ENCODE measurements around the gene GPR37L1. TPM values are rescaled to one million over a fixed set of nuclear protein-coding genes. Genes with fewer than 3 reads are reported as not detected.

Gene GPR37L1
- total and polyA plus RNA-seq, 7 experiments from 2014 or later, result 0.02 to 0.09 TPM; not detected in 5

- H3K27me3 Mint-ChIP-seq, result no peaks in the 10 kb centered on the region
- H3K4me3 ChIP-seq (ENCODE audit: low read length), result no peak overlapping the region
- H3K36me3 Mint-ChIP-seq, result no peaks in the 10 kb centered on the region
- H3K9me3 ChIP-seq (ENCODE audit: control insufficient read depth in 2 of 3, low read length in 3 of 3), result no peaks in the 10 kb centered on the region
- intact Hi-C loops (cut with micrococcal nuclease), result no loop called here
- no peaks in the 10 kb centered on the region for H3K4me1 ChIP-seq (ENCODE audit: control insufficient read depth in 2 of 2, insufficient read depth in 2 of 2, low read length in 2 of 2)
- H3K36me3 ChIP-seq (ENCODE audit: control insufficient read depth in 2 of 3, insufficient read depth in 3 of 3, low read length in 3 of 3), result no peaks in the 10 kb centered on the region
- H3K27ac Mint-ChIP-seq, result no peak overlapping the region
- ChIA-PET POLR2A (no interaction called here), CTCF (no interaction called here)
- H3K4me3 Mint-ChIP-seq, result no peak overlapping the region
- H3K9me3 Mint-ChIP-seq, result no peaks in the 10 kb centered on the region
- no peak for DNase-seq
- ATAC-seq, result no peak
- no peaks in the 10 kb centered on the region for H3K4me1 Mint-ChIP-seq
- no peak overlapping the region for H3K27ac ChIP-seq (ENCODE audit: low read depth, low read length)
- no peaks in the 10 kb centered on the region for H3K27me3 ChIP-seq (ENCODE audit: control insufficient read depth in 2 of 2, insufficient read depth in 2 of 2, low read length in 2 of 2)
Measured at GRCh38 chr1:202081992-202082391, 40.7 kb upstream of the GPR37L1 start.

GRCh38 chr1:202084791-202085681, 37.7 kb upstream of the GPR37L1 start:
- POLR2A ChIA-PET, result no interaction called here
- DNase-seq (no peak), ATAC-seq (no peak)
- Histone ChIP-seq H3K9me3 (ENCODE audit: control insufficient read depth in 2 of 3, low read length in 3 of 3) (no peaks in the 10 kb centered on the region), H3K4me1 (ENCODE audit: control insufficient read depth in 2 of 2, insufficient read depth in 2 of 2, low read length in 2 of 2) (no peaks in the 10 kb centered on the region), H3K27ac (ENCODE audit: low read depth, low read length) (no peak overlapping the region), H3K4me3 (ENCODE audit: low read length) (no peak overlapping the region), H3K36me3 (ENCODE audit: control insufficient read depth in 2 of 3, insufficient read depth in 3 of 3, low read length in 3 of 3) (no peaks in the 10 kb centered on the region), H3K27me3 (ENCODE audit: control insufficient read depth in 2 of 2, insufficient read depth in 2 of 2, low read length in 2 of 2) (no peaks in the 10 kb centered on the region)
- Mint-ChIP-seq H3K27ac (no peak overlapping the region), H3K27me3 (peaks cover 0 to 8% (median 0%) of the 10 kb centered on the region in 5 donors), H3K9me3 (no peaks in the 10 kb centered on the region), H3K36me3 (no peaks in the 10 kb centered on the region), H3K4me3 (no peak overlapping the region), H3K4me1 (no peaks in the 10 kb centered on the region)
- CTCF ChIA-PET, result no interaction called here
- intact Hi-C loops (cut with micrococcal nuclease), result no loop called here

- no peak overlapping the region for H3K4me3 ChIP-seq (ENCODE audit: low read length)
- Mint-ChIP-seq H3K36me3 (no peaks in the 10 kb centered on the region), H3K9me3 (no peaks in the 10 kb centered on the region), H3K27ac (no peak overlapping the region), H3K4me1 (no peaks in the 10 kb centered on the region), H3K4me3 (no peak overlapping the region), H3K27me3 (peaks cover 0 to 8% (median 0%) of the 10 kb centered on the region in 5 donors)
- ChIA-PET CTCF (no interaction called here), POLR2A (no interaction called here)
- no peaks in the 10 kb centered on the region for H3K9me3 ChIP-seq (ENCODE audit: control insufficient read depth in 2 of 3, low read length in 3 of 3)
- no peak for ATAC-seq
- H3K4me1 ChIP-seq (ENCODE audit: control insufficient read depth in 2 of 2, insufficient read depth in 2 of 2, low read length in 2 of 2), result no peaks in the 10 kb centered on the region
- no peak overlapping the region for H3K27ac ChIP-seq (ENCODE audit: low read depth, low read length)
- no peaks in the 10 kb centered on the region for H3K36me3 ChIP-seq (ENCODE audit: control insufficient read depth in 2 of 3, insufficient read depth in 3 of 3, low read length in 3 of 3)
- intact Hi-C loops (cut with micrococcal nuclease), result no loop called here
- no peaks in the 10 kb centered on the region for H3K27me3 ChIP-seq (ENCODE audit: control insufficient read depth in 2 of 2, insufficient read depth in 2 of 2, low read length in 2 of 2)
- DNase-seq, result no peak
Measured at GRCh38 chr1:202085682-202086373, 36.9 kb upstream of the GPR37L1 start.

- POLR2A ChIA-PET, result no interaction called here
- Histone ChIP-seq H3K27me3 (ENCODE audit: control insufficient read depth in 2 of 2, insufficient read depth in 2 of 2, low read length in 2 of 2) (no peaks in the 10 kb centered on the region), H3K9me3 (ENCODE audit: control insufficient read depth in 2 of 3, low read length in 3 of 3) (no peaks in the 10 kb centered on the region), H3K4me1 (ENCODE audit: control insufficient read depth in 2 of 2, insufficient read depth in 2 of 2, low read length in 2 of 2) (no peaks in the 10 kb centered on the region), H3K4me3 (ENCODE audit: low read length) (no peak overlapping the region), H3K27ac (ENCODE audit: low read depth, low read length) (no peak overlapping the region), H3K36me3 (ENCODE audit: control insufficient read depth in 2 of 3, insufficient read depth in 3 of 3, low read length in 3 of 3) (no peaks in the 10 kb centered on the region)
- H3K4me3 Mint-ChIP-seq, result no peak overlapping the region
- no peaks in the 10 kb centered on the region for H3K9me3 Mint-ChIP-seq
- intact Hi-C loops (cut with micrococcal nuclease), result no loop called here
- CTCF ChIA-PET, result interaction anchor here (0.6 kb wide), 1 partner anchor 342 kb away, joined by 3 read pairs; no protein-coding TSS in a partner anchor
- no peak overlapping the region for H3K27ac Mint-ChIP-seq
- ATAC-seq, result no peak
- DNase-seq, result no peak
- H3K36me3 Mint-ChIP-seq, result no peaks in the 10 kb centered on the region
- H3K27me3 Mint-ChIP-seq, result peaks cover 0 to 10% (median 0%) of the 10 kb centered on the region in 5 donors
- no peaks in the 10 kb centered on the region for H3K4me1 Mint-ChIP-seq
Measured at GRCh38 chr1:202086579-202087350, 36.0 kb upstream of the GPR37L1 start.

GRCh38 chr1:202088206-202088605, 34.5 kb upstream of the GPR37L1 start:
- CTCF ChIA-PET, result no interaction called here
- H3K27ac Mint-ChIP-seq, result no peak overlapping the region
- POLR2A ChIA-PET, result no interaction called here

GRCh38 chr1:202090994-202091393, 31.7 kb upstream of the GPR37L1 start:
- ChIA-PET CTCF (no interaction called here), POLR2A (no interaction called here)
- Mint-ChIP-seq H3K27ac (no peak overlapping the region), H3K4me3 (no peak overlapping the region), H3K4me1 (no peaks in the 10 kb centered on the region), H3K27me3 (peaks cover 0 to 20% (median 10%) of the 10 kb centered on the region in 5 donors), H3K9me3 (no peaks in the 10 kb centered on the region), H3K36me3 (no peaks in the 10 kb centered on the region)
- DNase-seq (no peak), ATAC-seq (no peak)
- Histone ChIP-seq H3K9me3 (ENCODE audit: control insufficient read depth in 2 of 3, low read length in 3 of 3) (no peaks in the 10 kb centered on the region), H3K27ac (ENCODE audit: low read depth, low read length) (no peak overlapping the region), H3K27me3 (ENCODE audit: control insufficient read depth in 2 of 2, insufficient read depth in 2 of 2, low read length in 2 of 2) (no peaks in the 10 kb centered on the region), H3K4me1 (ENCODE audit: control insufficient read depth in 2 of 2, insufficient read depth in 2 of 2, low read length in 2 of 2) (no peaks in the 10 kb centered on the region), H3K36me3 (ENCODE audit: control insufficient read depth in 2 of 3, insufficient read depth in 3 of 3, low read length in 3 of 3) (no peaks in the 10 kb centered on the region), H3K4me3 (ENCODE audit: low read length) (no peak overlapping the region)
- intact Hi-C loops (cut with micrococcal nuclease), result no loop called here

More at GRCh38 chr1:202088206-202088605, 34.5 kb upstream of the GPR37L1 start:
- Mint-ChIP-seq H3K4me3 (no peak overlapping the region), H3K9me3 (no peaks in the 10 kb centered on the region), H3K4me1 (no peaks in the 10 kb centered on the region), H3K36me3 (no peaks in the 10 kb centered on the region), H3K27me3 (peaks cover 0 to 11% (median under 1%) of the 10 kb centered on the region in 5 donors)
- Histone ChIP-seq H3K9me3 (ENCODE audit: control insufficient read depth in 2 of 3, low read length in 3 of 3) (no peaks in the 10 kb centered on the region), H3K27ac (ENCODE audit: low read depth, low read length) (no peak overlapping the region), H3K4me1 (ENCODE audit: control insufficient read depth in 2 of 2, insufficient read depth in 2 of 2, low read length in 2 of 2) (no peaks in the 10 kb centered on the region), H3K36me3 (ENCODE audit: control insufficient read depth in 2 of 3, insufficient read depth in 3 of 3, low read length in 3 of 3) (no peaks in the 10 kb centered on the region), H3K4me3 (ENCODE audit: low read length) (no peak overlapping the region), H3K27me3 (ENCODE audit: control insufficient read depth in 2 of 2, insufficient read depth in 2 of 2, low read length in 2 of 2) (no peaks in the 10 kb centered on the region)
- intact Hi-C loops (cut with micrococcal nuclease), result no loop called here
- ATAC-seq (no peak), DNase-seq (no peak)

All from naive thymus-derived CD4-positive, alpha-beta T cell (primary cell).